SK-N-SH (cell line): ENCODE data around the gene SOBP. TPM values are rescaled to one million over a fixed set of nuclear protein-coding genes. Genes with fewer than 3 reads are reported as not detected.

Source experiments
- CTCF ChIA-PET: fragments of 300-600, 350-600 bp; formaldehyde crosslinking; extraction: SDS; loops from one replicate; lab custom pipeline; 2021; lab: Yijun Ruan, JAX
- POLR2A ChIA-PET: fragments of 350-600 bp; sonication (Branson Sonifier 250); formaldehyde crosslinking; extraction: SDS; loops from one replicate; lab custom pipeline; 2020; ENCODE audit warnings: antibody characterized with exemption, inconsistent platforms; lab: Yijun Ruan, JAX
- DNase-seq: peaks from one replicate; pipeline ENCODE4 v3.0.0; 2012
- H2AFZ ChIP-seq: fragments of 200-600 bp; sonication (generic); 2 replicates; pipeline ENCODE4 v1.8.1; 2016; ENCODE audit warnings: antibody characterized with exemption, mild to moderate bottlenecking, low read depth
- H3F3A ChIP-seq: fragments of 200-600 bp; sonication (generic); replicated peaks from 2 replicates; pipeline ENCODE3; 2016; ENCODE audit warnings: antibody characterized with exemption, mild to moderate bottlenecking; ENCODE audit not compliant: insufficient read depth
- H3K27ac ChIP-seq, 2 experiments: fragments of 200-500 bp in 1 of 2; fragments of 200-600 bp in 1 of 2; sonication (Bioruptor generic) in 1 of 2; sonication (generic), shearing (Covaris generic) in 1 of 2; 2 replicates each; pipeline versions ENCODE4 v1.5.1 to v1.6.1; 2014 to 2016; ENCODE audit warnings: low read depth in 2 of 2, inconsistent platforms in 1 of 2, low read length in 1 of 2, mild to moderate bottlenecking in 1 of 2, mixed read lengths in 1 of 2
- H3K27me3 ChIP-seq: fragments of 200-600 bp; sonication (generic), shearing (Covaris generic); 2 replicates; pipeline ENCODE4 v1.6.1; 2016; ENCODE audit warnings: mixed run types; ENCODE audit not compliant: insufficient read depth
- H3K36me3 ChIP-seq, 2 experiments: fragments of 200-500 bp in 1 of 2; fragments of 200-600 bp in 1 of 2; sonication (Bioruptor generic) in 1 of 2; sonication (generic) in 1 of 2; replicated peaks in 1 of 2; 2 replicates each; pipeline versions ENCODE3 to v1.5.1; 2014 to 2016; ENCODE audit warnings: low read length in 1 of 2, mild to moderate bottlenecking in 1 of 2; ENCODE audit not compliant: insufficient read depth in 2 of 2, control insufficient read depth in 1 of 2
- H3K4me1 ChIP-seq, 2 experiments: fragments of 200-500 bp in 1 of 2; fragments of 200-600 bp in 1 of 2; sonication (Bioruptor generic) in 1 of 2; sonication (generic), shearing (Covaris generic) in 1 of 2; 2 replicates each; pipeline versions ENCODE4 v1.5.1 to v1.6.1; 2014 to 2016; ENCODE audit warnings: low read depth in 1 of 2, low read length in 1 of 2, mixed run types in 1 of 2; ENCODE audit not compliant: insufficient read depth in 2 of 2, control insufficient read depth in 1 of 2
- H3K4me2 ChIP-seq: fragments of 200-600 bp; sonication (generic), shearing (Covaris generic); 2 replicates; pipeline ENCODE4 v1.6.1; 2017; ENCODE audit warnings: mixed run types
- H3K4me3 ChIP-seq, 2 experiments: fragments of 200-500 bp in 1 of 2; fragments of 200-600 bp in 1 of 2; sonication (Bioruptor generic) in 1 of 2; sonication (generic), shearing (Covaris generic) in 1 of 2; 2 replicates each; pipeline versions ENCODE4 v1.5.1 to v1.8.1; 2014 to 2016; ENCODE audit warnings: low read depth in 2 of 2, inconsistent platforms in 1 of 2, low read length in 1 of 2, mild to moderate bottlenecking in 1 of 2, mixed read lengths in 1 of 2, moderate library complexity in 1 of 2
- H3K79me2 ChIP-seq: fragments of 200-600 bp; sonication (generic); 2 replicates; pipeline ENCODE4 v1.8.1; 2017; ENCODE audit warnings: mild to moderate bottlenecking; ENCODE audit not compliant: insufficient read depth
- H3K9ac ChIP-seq: fragments of 200-600 bp; sonication (generic); 2 replicates; pipeline ENCODE4 v1.6.1; 2017; ENCODE audit warnings: mixed run types
- H3K9me2 ChIP-seq: fragments of 200-600 bp; sonication (generic); 2 replicates; pipeline ENCODE4 v1.6.1; 2017; ENCODE audit warnings: mixed run types
- H3K9me3 ChIP-seq: fragments of 200-600 bp; sonication (generic); 2 replicates; pipeline ENCODE4 v1.6.1; 2017; ENCODE audit warnings: mixed run types, mild to moderate bottlenecking, moderate library complexity
- H4K20me1 ChIP-seq: fragments of 200-600 bp; sonication (generic); 2 replicates; pipeline ENCODE4 v1.6.1; 2017; ENCODE audit warnings: mild to moderate bottlenecking, mixed run types; ENCODE audit not compliant: insufficient read depth
- CHD2 ChIP-seq: fragments of 150-350 bp; IDR thresholded peaks from 2 replicates; pipeline ENCODE4 v1.6.1; 2018; ENCODE audit warnings: low read length; ENCODE audit not compliant: partially characterized antibody
- CTCF ChIP-seq: fragments of 200-600 bp; sonication (generic); IDR thresholded peaks from 2 replicates; pipeline ENCODE4 v1.6.1; 2017; ENCODE audit warnings: antibody characterized with exemption, mild to moderate bottlenecking, moderate library complexity
- ELF1 ChIP-seq: IDR thresholded peaks from 2 replicates; pipeline ENCODE4 v1.4.0; 2012
- EP300 ChIP-seq, 2 experiments: IDR thresholded peaks; 2 replicates each; pipeline versions ENCODE4 v1.4.0 to v1.6.1; 2012; ENCODE audit warnings: borderline replicate concordance in 1 of 2, low read depth in 1 of 2, low read length in 1 of 2
- EZH2phosphoT487 ChIP-seq: fragments of 200-600 bp; sonication (generic); IDR thresholded peaks from 2 replicates; pipeline ENCODE4 v1.6.1; 2017; ENCODE audit warnings: low read depth, mixed run types, mild to moderate bottlenecking, antibody characterized with exemption, moderate library complexity, borderline replicate concordance
- FOXM1 ChIP-seq: IDR thresholded peaks from 2 replicates; pipeline ENCODE4 v1.4.0; 2012; ENCODE audit warnings: low read depth, mild to moderate bottlenecking
- GABPA ChIP-seq: IDR thresholded peaks from 2 replicates; pipeline ENCODE4 v1.4.0; 2012; ENCODE audit warnings: low read depth, mild to moderate bottlenecking
- GATA2 ChIP-seq: sonication (generic); formaldehyde crosslinking; IDR thresholded peaks from 2 replicates; pipeline ENCODE4 v1.5.0; 2020; ENCODE audit warnings: mild to moderate bottlenecking, missing genetic modification reagents
- IRF3 ChIP-seq: fragments of 150-350 bp; IDR thresholded peaks from 2 replicates; pipeline ENCODE4 v1.6.1; 2016; ENCODE audit warnings: mild to moderate bottlenecking, low read depth, low read length
- JUND ChIP-seq: IDR thresholded peaks from 2 replicates; pipeline ENCODE4 v1.4.0; 2012
- MEF2A ChIP-seq: IDR thresholded peaks from 2 replicates; pipeline ENCODE4 v1.4.0; 2012; ENCODE audit warnings: low read depth, borderline replicate concordance
- NFIC ChIP-seq: IDR thresholded peaks from 2 replicates; pipeline ENCODE4 v1.4.0; 2012; ENCODE audit warnings: borderline replicate concordance
- NRF1 ChIP-seq: IDR thresholded peaks from 2 replicates; pipeline ENCODE4 v1.6.1; 2012; ENCODE audit warnings: low read depth, mild to moderate bottlenecking, low read length
- RAD21 ChIP-seq: IDR thresholded peaks from 2 replicates; pipeline ENCODE4 v1.6.1; 2012; ENCODE audit warnings: mild to moderate bottlenecking, low read length
- RFX5 ChIP-seq: IDR thresholded peaks from 2 replicates; pipeline ENCODE4 v1.6.1; 2012; ENCODE audit warnings: mild to moderate bottlenecking, improper control_type of control experiment, low read length
- RXRA ChIP-seq: IDR thresholded peaks from 2 replicates; pipeline ENCODE4 v1.4.0; 2012; ENCODE audit warnings: low read depth, mild to moderate bottlenecking, borderline replicate concordance
- SIN3A ChIP-seq: IDR thresholded peaks from 2 replicates; pipeline ENCODE4 v1.6.1; 2012; ENCODE audit warnings: low read depth, mild to moderate bottlenecking, low read length, moderate library complexity, borderline replicate concordance
- SMC3 ChIP-seq: IDR thresholded peaks from 2 replicates; pipeline ENCODE4 v1.6.1; 2012; ENCODE audit warnings: low read depth, low read length, improper control_type of control experiment
- TCF12 ChIP-seq: IDR thresholded peaks from 2 replicates; pipeline ENCODE4 v1.4.0; 2012
- TEAD4 ChIP-seq: IDR thresholded peaks from 2 replicates; pipeline ENCODE4 v1.4.0; 2012; ENCODE audit warnings: mild to moderate bottlenecking, borderline replicate concordance; ENCODE audit not compliant: insufficient read depth
- WGBS: methylation state at CpG from one replicate; pipeline ENCODE4 v1.1.6; 2017; ENCODE audit warnings: low lambda C conversion rate; 5-methylcytosine and 5-hydroxymethylcytosine counted together
- polyA plus RNA-seq, 3 experiments: library from polyadenylated mRNA; depleted of rRNA; stranded (reverse); fragments of >200 nt; gene quantifications; 2 replicates each; pipeline ENCODE4 v1.2.3, GENCODE V29; 2012
- TF ChIP-seq, protein P1 (sequence below): fragments of 150-350 bp; IDR thresholded peaks from 2 replicates; pipeline ENCODE4 v1.6.1; 2017; ENCODE audit warnings: antibody characterized with exemption, low read length, low read depth, borderline replicate concordance
- TF ChIP-seq, protein P2 (sequence below): IDR thresholded peaks from 2 replicates; pipeline ENCODE4 v1.4.0; 2012; ENCODE audit warnings: low read depth, borderline replicate concordance

The SOBP gene
- polyA plus RNA-seq, 1 of the 3 experiments (the other 2 are of a cell fraction): 0.61 TPM

GRCh38 chr6:107637316-107638315 lies 147.7 kb downstream of the SOBP start:
- Histone ChIP-seq H3K9me2 (no peaks in the 10 kb centered on the region), H3K27me3 (no peaks in the 10 kb centered on the region), H3K27ac (no peak overlapping the region), H3K36me3 (no peaks in the 10 kb centered on the region), H3F3A (no peaks in the 10 kb centered on the region), H3K4me2 (no peak overlapping the region), H4K20me1 (no peaks in the 10 kb centered on the region), H3K79me2 (no peaks in the 10 kb centered on the region), H3K4me3 (no peak overlapping the region), H3K4me1 (peaks cover 0 to 7% of the 10 kb centered on the region in 2 experiments; a peak in 1 of 4 replicates), H3K9ac (no peak overlapping the region), H2AFZ (no peak overlapping the region), H3K9me3 (no peaks in the 10 kb centered on the region)
- DNase-seq: no peak
- TF ChIP-seq CTCF: no peak
- TF ChIP-seq NFIC: no peak
- TF ChIP-seq GATA2 (CRISPR knock-in tag): no peak
- TF ChIP-seq GABPA: no peak
- TF ChIP-seq EP300 (IDR thresholded peaks at IDR 0.05; ENCODE audit: borderline replicate concordance in 1 of 2, low read depth in 1 of 2, low read length in 1 of 2): no peak
- TF ChIP-seq, protein P1, sequence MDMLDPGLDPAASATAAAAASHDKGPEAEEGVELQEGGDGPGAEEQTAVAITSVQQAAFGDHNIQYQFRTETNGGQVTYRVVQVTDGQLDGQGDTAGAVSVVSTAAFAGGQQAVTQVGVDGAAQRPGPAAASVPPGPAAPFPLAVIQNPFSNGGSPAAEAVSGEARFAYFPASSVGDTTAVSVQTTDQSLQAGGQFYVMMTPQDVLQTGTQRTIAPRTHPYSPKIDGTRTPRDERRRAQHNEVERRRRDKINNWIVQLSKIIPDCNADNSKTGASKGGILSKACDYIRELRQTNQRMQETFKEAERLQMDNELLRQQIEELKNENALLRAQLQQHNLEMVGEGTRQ: no peak
- TF ChIP-seq ELF1: no peak
- TF ChIP-seq SIN3A: no peak
- CTCF ChIA-PET: interaction anchor here (0.6 kb wide), 1 partner anchor 10 kb away, joined by 3 read pairs; no protein-coding TSS in a partner anchor
- 74% methylated on average over 11 of the region's 11 CpGs for WGBS
- POLR2A ChIA-PET: no interaction called here

DNA sequence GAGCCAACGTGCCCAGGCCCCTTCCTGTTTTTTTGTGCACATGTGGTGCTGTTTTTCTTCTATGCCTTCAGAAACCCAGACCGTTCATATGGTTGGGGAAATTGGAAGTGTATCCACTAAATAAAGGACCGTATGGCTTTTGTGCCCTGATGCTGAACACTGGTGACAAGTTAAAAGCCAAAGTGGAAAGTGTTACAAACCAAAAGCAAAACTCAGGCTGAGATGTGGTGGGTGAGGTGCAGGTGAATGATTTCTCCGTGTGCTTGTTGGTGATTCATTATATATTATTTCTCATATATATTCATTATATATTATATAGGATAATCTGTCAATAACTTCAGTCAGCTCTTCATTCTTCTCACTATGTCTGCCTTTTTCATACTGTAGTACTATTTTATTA lies 148.6 kb downstream of the SOBP start:
- WGBS: 77% methylated on average over 4 of the region's 4 CpGs
- Histone ChIP-seq H3K4me3 (no peak overlapping the region), H3K27ac (no peak overlapping the region), H3K27me3 (no peaks in the 10 kb centered on the region), H4K20me1 (no peaks in the 10 kb centered on the region), H3K36me3 (no peaks in the 10 kb centered on the region), H3K9me2 (no peaks in the 10 kb centered on the region), H3K79me2 (no peaks in the 10 kb centered on the region), H3K4me1 (peaks cover 0 to 7% of the 10 kb centered on the region in 2 experiments; a peak in 1 of 4 replicates), H2AFZ (no peak overlapping the region), H3K9ac (no peak overlapping the region), H3K9me3 (no peaks in the 10 kb centered on the region), H3K4me2 (no peak overlapping the region), H3F3A (no peaks in the 10 kb centered on the region)
- DNase-seq: no peak
- POLR2A ChIA-PET: no interaction called here
- CTCF ChIA-PET: no interaction called here
- TF ChIP-seq JUND (no peak), TCF12 (no peak), TEAD4 (no peak), NRF1 (no peak), SMC3 (no peak), IRF3 (no peak), EP300 (IDR thresholded peaks at IDR 0.05; ENCODE audit: borderline replicate concordance in 1 of 2, low read depth in 1 of 2, low read length in 1 of 2) (no peak), RAD21 (no peak), EZH2phosphoT487 (no peak), FOXM1 (no peak), SIN3A (no peak), CHD2 (no peak), NFIC (no peak), RXRA (no peak), MEF2A (no peak), RFX5 (no peak)
- TF ChIP-seq, protein P2, sequence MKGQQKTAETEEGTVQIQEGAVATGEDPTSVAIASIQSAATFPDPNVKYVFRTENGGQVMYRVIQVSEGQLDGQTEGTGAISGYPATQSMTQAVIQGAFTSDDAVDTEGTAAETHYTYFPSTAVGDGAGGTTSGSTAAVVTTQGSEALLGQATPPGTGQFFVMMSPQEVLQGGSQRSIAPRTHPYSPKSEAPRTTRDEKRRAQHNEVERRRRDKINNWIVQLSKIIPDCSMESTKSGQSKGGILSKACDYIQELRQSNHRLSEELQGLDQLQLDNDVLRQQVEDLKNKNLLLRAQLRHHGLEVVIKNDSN: no peak
